GM12801 (cell line): ENCODE measurements around the gene C1orf198.

Source experiments
- CTCF ChIP-seq: IDR thresholded peaks from one replicate; pipeline ENCODE4 v1.5.1; 2011; ENCODE audit warnings: control low read depth; ENCODE audit not compliant: insufficient read length; ENCODE audit errors: extremely low read depth

C1orf198 gene

DNA sequence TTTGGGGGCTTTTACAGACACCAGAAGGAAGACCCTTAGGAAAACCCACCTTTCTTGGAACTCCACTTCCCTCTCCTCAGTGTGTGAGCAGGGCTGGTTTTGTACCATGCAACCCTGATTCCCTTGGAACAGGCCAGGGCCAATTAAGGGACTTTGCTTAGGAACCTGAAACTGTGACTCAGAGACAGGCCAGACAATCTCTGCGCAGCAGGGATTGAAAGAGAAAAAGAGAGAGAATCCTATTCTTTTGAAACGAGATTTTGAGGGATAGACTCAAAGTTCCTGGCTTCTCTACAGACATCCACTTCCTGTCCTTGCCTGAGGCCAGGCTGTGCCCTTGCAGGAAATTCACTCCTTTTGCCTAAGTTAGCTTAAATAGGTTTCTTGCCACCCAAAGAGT lies 23.1 kb upstream of the C1orf198 start:
- no peak for TF ChIP-seq CTCF

GRCh38 chr1:230884646-230885045 lies 16.3 kb upstream of the C1orf198 start:
- no peak for TF ChIP-seq CTCF

GRCh38 chr1:230883967-230884366 lies 15.6 kb upstream of the C1orf198 start:
- TF ChIP-seq CTCF: no peak

DNA sequence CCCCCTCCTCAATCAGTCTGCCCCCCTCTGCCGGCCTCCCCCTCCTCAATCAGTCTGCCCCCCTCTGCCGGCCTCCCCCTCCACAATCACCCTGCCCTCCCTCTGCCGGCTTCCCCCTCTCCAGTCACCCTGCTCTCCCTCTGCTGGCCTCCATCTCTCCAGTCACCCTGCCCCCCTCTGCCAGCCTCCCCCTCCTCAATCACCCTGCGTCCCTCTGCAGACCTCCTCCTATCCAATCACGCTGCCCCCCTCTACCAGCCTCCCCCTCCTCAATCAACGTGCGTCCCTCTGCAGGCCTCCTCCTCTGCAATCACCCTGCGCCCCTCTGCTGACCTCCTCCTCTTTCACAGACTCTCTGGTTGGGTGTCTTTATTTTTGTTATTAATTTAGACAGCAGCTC lies 11.5 kb upstream of the C1orf198 start:
- TF ChIP-seq CTCF: no peak

DNA sequence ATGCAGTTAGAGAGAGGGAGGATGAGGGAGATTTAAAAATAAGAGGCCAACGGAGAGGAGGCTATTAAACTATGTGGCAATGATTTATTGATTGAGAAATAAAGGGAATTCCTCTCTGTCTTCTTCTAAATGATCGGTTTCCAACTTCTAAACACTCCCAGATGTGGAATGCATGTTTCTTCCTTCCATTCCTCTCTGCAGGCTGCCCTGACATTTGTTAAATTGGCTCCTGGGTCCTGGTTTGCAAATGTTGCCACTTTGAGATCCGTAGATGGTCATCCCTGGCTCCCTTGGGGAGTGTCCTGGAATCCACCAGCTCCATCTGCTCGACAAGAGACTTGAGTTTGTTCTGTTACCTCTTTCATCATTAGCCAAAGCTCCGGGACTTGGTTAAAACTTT lies 10.3 kb upstream of the C1orf198 start:
- TF ChIP-seq CTCF: no peak

DNA sequence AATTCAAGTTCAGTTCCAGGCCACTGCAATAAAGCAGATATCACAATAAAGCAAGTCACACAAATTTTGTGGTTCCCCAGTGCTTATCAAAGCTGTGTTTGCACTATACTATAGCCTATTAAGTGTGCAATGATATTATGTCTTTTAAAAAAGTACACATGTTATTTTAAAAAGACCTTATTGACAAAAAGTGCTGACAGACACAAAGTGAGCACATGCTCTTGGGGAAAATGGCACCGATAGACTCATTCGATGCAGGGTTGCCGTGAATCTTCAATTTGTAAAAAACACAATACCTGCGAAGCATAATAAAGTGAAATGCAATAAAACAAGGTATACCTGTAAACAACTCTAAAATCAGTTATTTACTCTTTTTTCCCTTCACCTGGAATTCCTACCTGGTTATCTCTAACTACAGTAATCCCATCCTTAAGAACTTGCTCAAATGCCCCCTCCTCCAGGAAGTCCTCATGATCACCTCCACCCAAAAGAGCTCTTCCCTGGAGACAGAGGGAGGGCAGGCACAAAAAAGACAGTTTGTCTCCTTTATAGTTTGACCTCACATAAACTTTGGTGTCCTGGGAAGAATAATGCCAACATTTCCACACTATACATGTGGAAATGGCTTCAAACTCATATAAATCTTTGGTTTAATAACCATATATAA lies 9.7 kb upstream of the C1orf198 start:
- no peak for TF ChIP-seq CTCF

- TF ChIP-seq CTCF: no peak
Measured at GRCh38 chr1:230877146-230877923, 9.0 kb upstream of the C1orf198 start.
